Cardiac muscle cell (in vitro differentiated cells and primary cell): ENCODE results near the gene GARIN5A. TPM values are rescaled to one million over a fixed set of nuclear protein-coding genes. Genes with fewer than 3 reads are reported as not detected.
A peak's percentile ranks its signal among the peaks of the same experiment; 100 is the strongest.

Experiments
- DNase-seq, 2 donors: peaks; one replicate each; pipeline versions ENCODE4 v3.0.0 to v3.0.0-alpha.2; 2010 to 2017; ENCODE audit warnings: low read depth in 1 of 2, low spot score in 1 of 2
- H3K27ac ChIP-seq: fragments of 200-600 bp; sonication (generic); 2 replicates; pipeline ENCODE4 v1.5.1; 2016
- H3K27me3 ChIP-seq: fragments of 200-600 bp; sonication (generic); 2 replicates; pipeline ENCODE4 v1.6.0; 2016; ENCODE audit warnings: control low read depth
- H3K36me3 ChIP-seq: fragments of 200-600 bp; sonication (generic); 2 replicates; pipeline ENCODE4 v1.5.1; 2016; ENCODE audit warnings: control low read depth
- H3K4me1 ChIP-seq: fragments of 200-600 bp; sonication (generic); 2 replicates; pipeline ENCODE4 v1.8.1; 2017; ENCODE audit warnings: low read depth, mild to moderate bottlenecking, mixed run types
- H3K4me3 ChIP-seq: fragments of 200-600 bp; sonication (generic); 2 replicates; pipeline ENCODE4 v1.5.1; 2016; ENCODE audit warnings: mild to moderate bottlenecking
- H3K9me3 ChIP-seq: fragments of 200-600 bp; sonication (generic); 2 replicates; pipeline ENCODE4 v1.5.1; 2017; ENCODE audit warnings: low read depth, mild to moderate bottlenecking, control low read depth
- CTCF ChIP-seq: IDR thresholded peaks from 2 replicates; pipeline ENCODE4 v1.5.1; 2012; ENCODE audit warnings: low read depth, mild to moderate bottlenecking, low read length
- polyA plus RNA-seq: library from polyadenylated mRNA; unstranded; fragments of >200 nt; fragmentation: Nextera tagmentation; extraction: Ambion mirVana; gene quantifications from 2 replicates; pipeline ENCODE4 v1.2.1, GENCODE V29; 2016
- total RNA-seq: library from RNA; depleted of rRNA; stranded (reverse); fragments of >200 nt; gene quantifications from 2 replicates; pipeline ENCODE4 v1.2.3, GENCODE V29; 2016

The GARIN5A gene
- total and polyA plus RNA-seq, 2 experiments from 2014 or later, result 7.7 to 9.3 TPM

DNA sequence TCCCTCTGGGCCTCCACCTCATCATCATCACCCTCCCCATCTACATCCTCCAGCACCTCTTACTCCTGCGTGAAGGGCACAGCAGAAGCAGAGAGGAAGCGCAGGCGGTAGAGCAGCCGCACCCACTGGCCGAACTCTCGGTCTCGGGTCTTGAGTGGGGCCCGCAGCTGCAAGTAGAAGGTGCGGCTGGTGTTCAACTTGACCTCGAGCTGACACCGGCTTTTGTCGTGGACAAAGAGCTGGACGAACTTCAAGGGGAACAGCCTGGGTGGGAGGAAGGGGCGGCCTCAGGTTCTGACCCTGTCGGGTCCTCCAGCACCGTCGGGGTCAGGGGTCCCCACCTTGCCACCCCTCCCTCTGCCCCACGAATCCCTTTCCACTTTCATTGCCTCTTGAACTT, 9.1 kb downstream of the GARIN5A start:
- H3K4me1 ChIP-seq, result no peaks in the 10 kb centered on the region
- H3K9me3 ChIP-seq, result no peaks in the 10 kb centered on the region
- no peaks in the 10 kb centered on the region for H3K27me3 ChIP-seq
- H3K36me3 ChIP-seq, result no peaks in the 10 kb centered on the region
- H3K27ac ChIP-seq, result no peak overlapping the region
- H3K4me3 ChIP-seq, result no peak overlapping the region
- no peak for DNase-seq
- TF ChIP-seq CTCF, result no peak

GRCh38 chr19:50466706-50467039, 10.0 kb downstream of the GARIN5A start:
- H3K4me1 ChIP-seq, result no peaks in the 10 kb centered on the region
- H3K4me3 ChIP-seq, result no peak overlapping the region
- no peak for TF ChIP-seq CTCF
- H3K9me3 ChIP-seq, result no peaks in the 10 kb centered on the region
- no peak overlapping the region for H3K27ac ChIP-seq
- no peak for DNase-seq
- no peaks in the 10 kb centered on the region for H3K36me3 ChIP-seq
- H3K27me3 ChIP-seq, result no peaks in the 10 kb centered on the region

DNA sequence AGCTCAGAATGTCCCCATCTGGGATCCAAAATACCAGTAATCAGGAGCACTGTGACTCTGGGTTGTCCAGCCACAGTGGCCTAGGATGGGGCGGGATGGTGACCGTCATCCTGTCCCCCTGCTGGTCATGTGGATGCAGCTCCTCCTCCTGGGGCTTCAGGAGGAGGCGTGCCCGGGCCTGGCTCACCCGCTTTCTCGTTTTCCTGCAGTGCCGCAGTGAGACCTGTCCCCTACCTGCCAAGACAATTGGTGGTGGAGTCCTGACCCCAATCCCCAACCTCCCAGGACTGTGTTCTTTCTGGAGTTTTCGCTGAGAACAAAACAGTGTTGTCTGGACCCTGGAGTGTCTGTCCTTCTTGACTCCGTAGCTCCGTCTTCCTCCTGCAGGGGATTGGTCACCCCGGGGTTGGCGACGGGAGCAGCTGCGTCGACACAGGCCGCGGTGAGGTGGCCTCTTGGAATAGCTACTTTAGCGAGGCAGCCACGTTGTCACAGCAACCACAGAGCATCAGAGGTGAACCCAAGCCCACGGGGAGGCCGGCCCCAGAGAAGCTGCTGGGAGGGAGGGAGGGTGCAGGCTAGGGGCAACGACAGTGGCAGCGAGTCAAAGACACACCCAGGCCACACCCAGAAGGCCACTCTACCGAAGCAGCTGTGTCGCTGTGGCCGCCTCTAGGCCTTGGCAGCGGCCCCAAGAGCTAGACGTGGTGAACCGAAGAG, 10.5 kb downstream of the GARIN5A start:
- Histone ChIP-seq H3K36me3 (no peaks in the 10 kb centered on the region), H3K9me3 (no peaks in the 10 kb centered on the region), H3K4me1 (no peaks in the 10 kb centered on the region), H3K27ac (no peak overlapping the region), H3K4me3 (no peak overlapping the region), H3K27me3 (no peaks in the 10 kb centered on the region)
- peak in 1 of 2 donors; percentile 66 for DNase-seq
- TF ChIP-seq CTCF, result no peak

DNA sequence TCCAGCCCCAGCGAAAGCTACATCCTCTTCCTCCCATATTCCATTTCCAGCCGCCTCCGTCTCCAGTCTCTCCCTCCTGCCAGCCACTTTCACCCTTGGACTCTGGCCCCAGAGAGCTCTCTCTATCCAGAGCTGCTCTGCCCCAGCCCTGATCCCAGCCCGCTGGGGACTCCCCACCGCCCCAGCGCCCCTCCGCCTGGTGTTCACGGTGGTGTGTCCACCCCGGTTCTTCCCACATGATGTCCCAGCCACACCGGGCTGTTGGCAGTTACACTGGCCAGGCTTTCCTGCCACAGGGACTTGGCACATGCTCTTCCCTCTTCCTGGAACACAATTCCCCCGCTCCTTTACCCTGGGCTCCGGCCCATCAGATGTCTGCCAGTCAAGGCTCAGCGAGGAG, 11.6 kb downstream of the GARIN5A start:
- H3K4me1 ChIP-seq, result no peaks in the 10 kb centered on the region

DNA sequence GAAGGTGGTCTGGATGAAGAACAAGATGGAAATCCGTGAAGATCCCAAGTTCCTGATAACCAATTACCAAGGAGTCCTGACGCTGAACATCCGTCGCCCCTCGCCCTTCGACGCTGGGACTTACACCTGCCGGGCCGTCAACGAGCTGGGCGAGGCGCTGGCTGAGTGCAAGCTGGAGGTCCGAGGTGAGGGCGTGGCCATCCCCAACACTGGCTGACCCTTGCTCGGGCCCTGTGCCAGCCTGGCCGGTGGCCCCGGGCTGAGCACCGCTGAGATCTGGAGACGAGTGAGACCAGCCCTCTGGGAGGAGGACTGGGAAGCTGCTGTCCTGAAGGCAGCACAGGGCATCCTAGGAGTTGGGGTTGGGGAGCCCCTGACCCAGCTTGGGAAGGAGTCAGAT, 12.3 kb downstream of the GARIN5A start:
- Histone ChIP-seq H3K4me1 (no peaks in the 10 kb centered on the region), H3K27me3 (no peaks in the 10 kb centered on the region), H3K9me3 (no peaks in the 10 kb centered on the region), H3K4me3 (no peak overlapping the region), H3K27ac (no peak overlapping the region), H3K36me3 (no peaks in the 10 kb centered on the region)
- no peak for TF ChIP-seq CTCF
- DNase-seq, result no peak

More for the DNA sequence above, 11.6 kb downstream of the GARIN5A start:
- H3K4me3 ChIP-seq, result no peak overlapping the region
- no peaks in the 10 kb centered on the region for H3K36me3 ChIP-seq
- TF ChIP-seq CTCF, result no peak
- no peaks in the 10 kb centered on the region for H3K9me3 ChIP-seq
- H3K27ac ChIP-seq, result no peak overlapping the region
- no peak for DNase-seq
- no peaks in the 10 kb centered on the region for H3K27me3 ChIP-seq
